ENCODE results near the gene ZNF598.

The ZNF598 gene

DNA sequence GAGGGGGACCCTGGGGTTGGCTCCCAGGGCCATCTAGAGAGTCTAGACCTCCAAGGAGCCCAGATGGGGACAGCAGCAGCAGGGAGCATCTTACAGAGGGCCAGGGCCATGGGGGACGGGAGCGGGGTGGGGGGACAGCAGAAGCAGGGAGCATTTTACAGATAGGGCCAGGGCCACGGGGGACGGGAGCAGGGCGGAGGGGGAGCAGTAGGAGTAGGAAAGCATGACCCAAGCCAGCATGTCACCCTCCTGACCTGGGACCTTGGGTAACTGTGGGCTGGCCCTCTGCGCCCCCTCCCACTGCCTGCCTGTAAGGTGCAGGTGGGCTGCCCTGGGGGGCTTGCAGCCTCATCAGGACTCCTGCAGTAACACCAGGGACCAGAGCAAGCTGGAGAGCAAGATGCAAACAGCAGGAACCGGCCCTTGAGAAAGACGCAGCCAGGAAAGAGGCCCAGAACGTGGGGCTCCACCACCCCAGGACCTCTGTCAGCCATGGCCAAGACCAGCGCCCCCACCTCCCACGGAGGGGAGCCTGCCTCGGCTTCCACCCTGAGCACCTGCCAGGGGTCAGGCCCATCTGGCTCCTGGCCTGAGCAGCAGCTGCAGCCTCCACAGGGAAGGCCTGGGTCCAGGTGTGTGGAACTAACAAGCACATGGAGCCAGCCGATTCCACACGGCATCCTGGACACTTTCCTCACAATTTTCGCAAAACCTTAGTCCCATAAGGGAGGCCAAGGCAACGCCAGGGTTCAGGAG is 2.4 kb downstream of the ZNF598 start:
- peak overlapping the region; percentile 83 for H3K4me3 Mint-ChIP-seq
- H3K9me3 Mint-ChIP-seq = no peaks in the 10 kb centered on the region
- TF ChIP-seq, protein P1, sequence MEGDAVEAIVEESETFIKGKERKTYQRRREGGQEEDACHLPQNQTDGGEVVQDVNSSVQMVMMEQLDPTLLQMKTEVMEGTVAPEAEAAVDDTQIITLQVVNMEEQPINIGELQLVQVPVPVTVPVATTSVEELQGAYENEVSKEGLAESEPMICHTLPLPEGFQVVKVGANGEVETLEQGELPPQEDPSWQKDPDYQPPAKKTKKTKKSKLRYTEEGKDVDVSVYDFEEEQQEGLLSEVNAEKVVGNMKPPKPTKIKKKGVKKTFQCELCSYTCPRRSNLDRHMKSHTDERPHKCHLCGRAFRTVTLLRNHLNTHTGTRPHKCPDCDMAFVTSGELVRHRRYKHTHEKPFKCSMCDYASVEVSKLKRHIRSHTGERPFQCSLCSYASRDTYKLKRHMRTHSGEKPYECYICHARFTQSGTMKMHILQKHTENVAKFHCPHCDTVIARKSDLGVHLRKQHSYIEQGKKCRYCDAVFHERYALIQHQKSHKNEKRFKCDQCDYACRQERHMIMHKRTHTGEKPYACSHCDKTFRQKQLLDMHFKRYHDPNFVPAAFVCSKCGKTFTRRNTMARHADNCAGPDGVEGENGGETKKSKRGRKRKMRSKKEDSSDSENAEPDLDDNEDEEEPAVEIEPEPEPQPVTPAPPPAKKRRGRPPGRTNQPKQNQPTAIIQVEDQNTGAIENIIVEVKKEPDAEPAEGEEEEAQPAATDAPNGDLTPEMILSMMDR (IDR thresholded peaks at IDR 0.05) = no peak
- H3K27me3 Mint-ChIP-seq (ENCODE audit: low read depth, poor library complexity) = no peaks in the 10 kb centered on the region
- H3K4me1 Mint-ChIP-seq = peaks cover 53% of the 10 kb centered on the region
- H3K36me3 Mint-ChIP-seq (ENCODE audit: low read depth) = peaks cover 3% of the 10 kb centered on the region
- no peak for DNase-seq
- H3K27ac Mint-ChIP-seq = no peak overlapping the region

DNA sequence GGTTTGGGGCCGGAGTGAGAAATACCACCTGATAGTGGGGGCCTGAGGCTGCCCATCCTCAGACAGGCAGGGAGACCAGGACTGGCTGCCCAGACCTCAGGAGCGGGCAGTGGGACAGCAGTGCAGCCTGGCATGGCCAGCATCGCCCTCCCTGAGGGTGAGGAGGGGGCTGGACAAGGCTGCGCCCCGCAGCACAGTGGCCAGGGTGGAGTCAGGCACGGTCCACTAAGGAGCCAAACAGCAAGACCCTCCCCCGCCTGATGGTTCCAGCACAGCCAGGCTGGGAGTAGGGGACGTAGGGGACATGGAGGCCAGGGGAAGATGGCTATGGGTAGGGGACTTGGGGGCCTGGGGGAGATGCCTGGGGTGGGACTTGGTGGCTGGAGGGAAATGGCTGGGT is 3.3 kb downstream of the ZNF598 start:
- Mint-ChIP-seq H3K27ac (peak overlapping the region; percentile 66), H3K4me1 (peaks cover 53% of the 10 kb centered on the region), H3K4me3 (peak overlapping the region; percentile 50), H3K36me3 (ENCODE audit: low read depth) (peaks cover 5% of the 10 kb centered on the region), H3K9me3 (no peaks in the 10 kb centered on the region), H3K27me3 (ENCODE audit: low read depth, poor library complexity) (no peaks in the 10 kb centered on the region)
- no peak for DNase-seq
- TF ChIP-seq, protein P1 (IDR thresholded peaks at IDR 0.05) = no peak

DNA sequence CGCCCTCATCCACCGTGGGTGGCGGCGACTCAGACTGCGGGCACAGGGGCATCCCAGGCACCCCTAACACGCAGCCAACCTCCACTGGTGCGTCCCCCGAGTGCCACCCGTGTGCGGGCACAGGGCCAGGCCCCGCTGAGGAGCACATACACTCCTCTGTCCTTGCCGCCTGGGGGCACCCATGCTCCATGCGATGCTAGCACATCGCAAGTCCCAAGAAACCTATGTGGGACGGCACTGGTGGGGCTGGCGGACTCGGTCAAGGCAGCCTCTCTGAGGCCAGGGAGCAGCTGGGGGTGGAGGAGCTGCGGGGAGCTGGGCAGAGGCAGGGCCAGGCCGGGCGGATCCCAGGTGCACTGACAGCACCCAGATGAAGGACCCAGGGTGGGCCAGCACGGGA is 4.0 kb downstream of the ZNF598 start:
- H3K9me3 Mint-ChIP-seq = no peaks in the 10 kb centered on the region
- H3K4me3 Mint-ChIP-seq = no peak overlapping the region
- peaks cover 10% of the 10 kb centered on the region for H3K36me3 Mint-ChIP-seq (ENCODE audit: low read depth)
- no peaks in the 10 kb centered on the region for H3K27me3 Mint-ChIP-seq (ENCODE audit: low read depth, poor library complexity)
- peaks cover 53% of the 10 kb centered on the region for H3K4me1 Mint-ChIP-seq
- TF ChIP-seq, protein P1 (IDR thresholded peaks at IDR 0.05) = no peak
- H3K27ac Mint-ChIP-seq = no peak overlapping the region
- DNase-seq = no peak

DNA sequence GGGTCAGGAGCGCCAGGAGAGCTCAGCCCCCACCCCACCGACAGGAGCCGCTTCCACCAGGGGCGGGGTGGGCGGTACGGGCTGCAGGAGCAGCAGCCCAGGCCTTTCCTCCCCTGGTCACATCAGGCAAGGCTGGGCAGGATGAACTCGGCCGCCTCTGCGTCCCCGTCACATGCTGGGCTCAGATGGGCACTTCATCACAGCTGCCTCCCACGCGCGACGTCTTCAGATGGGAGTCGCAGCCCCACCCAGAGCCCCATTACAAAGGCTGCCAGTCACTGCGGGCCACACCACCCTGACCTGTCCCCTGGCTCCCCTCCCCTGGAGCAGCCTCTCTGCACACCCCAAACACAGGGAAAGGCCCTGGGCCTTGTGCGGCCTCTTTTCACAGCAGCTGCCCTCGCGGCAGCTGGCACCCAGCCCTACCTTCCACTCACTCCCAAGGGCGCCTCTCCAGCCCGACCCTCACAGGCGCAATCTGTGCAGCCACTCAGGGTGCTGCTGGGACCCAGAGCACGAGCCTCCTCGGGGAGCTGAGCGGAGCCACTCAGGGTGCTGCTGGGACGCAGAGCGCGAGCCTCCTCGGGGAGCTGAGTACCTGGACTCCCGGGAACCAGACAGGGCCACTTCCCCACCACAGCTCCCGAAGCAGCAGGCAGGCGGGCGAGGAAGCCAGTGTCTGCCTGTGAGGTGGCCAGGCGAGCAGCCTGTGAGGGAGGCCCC is 4.7 kb downstream of the ZNF598 start:
- TF ChIP-seq, protein P1 (IDR thresholded peaks at IDR 0.05) = no peak
- no peaks in the 10 kb centered on the region for H3K9me3 Mint-ChIP-seq
- peaks cover 10% of the 10 kb centered on the region for H3K36me3 Mint-ChIP-seq (ENCODE audit: low read depth)
- no peak overlapping the region for H3K4me3 Mint-ChIP-seq
- no peak for DNase-seq
- no peaks in the 10 kb centered on the region for H3K27me3 Mint-ChIP-seq (ENCODE audit: low read depth, poor library complexity)
- peaks cover 46% of the 10 kb centered on the region for H3K4me1 Mint-ChIP-seq
- H3K27ac Mint-ChIP-seq = no peak overlapping the region

DNA sequence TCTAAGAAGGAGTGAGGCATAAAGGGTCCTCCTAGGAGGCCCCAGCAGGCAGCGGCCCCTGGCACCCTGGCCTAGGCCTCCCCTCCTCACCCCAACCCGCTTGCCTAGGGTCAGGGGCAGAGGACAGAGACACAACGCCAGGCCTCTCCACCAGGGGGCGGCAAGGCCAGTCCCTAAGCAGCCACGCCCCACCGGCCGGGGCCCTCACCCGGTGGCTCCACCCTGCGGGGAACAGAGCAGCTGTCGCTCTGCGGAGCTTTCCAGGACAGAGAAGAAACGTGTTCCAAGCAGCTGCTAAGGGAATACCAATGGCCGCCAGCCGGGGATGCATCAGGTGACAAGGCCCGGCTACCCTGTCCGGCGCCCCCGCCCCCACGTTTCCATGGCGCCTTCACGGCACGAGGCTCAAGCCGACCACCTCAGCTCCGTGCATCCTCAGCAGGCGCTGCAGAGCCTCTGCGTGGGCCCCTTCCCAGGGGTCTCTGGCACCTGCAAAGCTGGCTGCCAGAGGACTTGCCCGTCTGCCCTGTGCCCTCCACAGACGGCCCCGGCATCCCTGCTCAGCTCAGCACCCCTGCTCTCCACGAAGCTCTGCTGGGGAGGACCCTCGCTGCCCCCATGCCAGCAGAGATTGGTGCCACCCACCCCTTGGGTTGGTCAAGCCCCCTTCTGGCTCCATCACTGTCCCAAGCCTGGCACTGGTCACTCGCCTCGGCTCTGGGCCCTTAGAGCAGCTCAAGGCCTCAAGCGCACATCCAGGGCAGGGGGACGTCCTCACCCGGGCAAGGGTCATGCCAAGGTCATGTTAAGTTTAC is 5.6 kb downstream of the ZNF598 start:
- peaks cover 10% of the 10 kb centered on the region for H3K36me3 Mint-ChIP-seq (ENCODE audit: low read depth)
- DNase-seq = peak; percentile 98
- no peak overlapping the region for H3K27ac Mint-ChIP-seq
- H3K4me1 Mint-ChIP-seq = peaks cover 45% of the 10 kb centered on the region
- H3K9me3 Mint-ChIP-seq = no peaks in the 10 kb centered on the region
- TF ChIP-seq, protein P1 (IDR thresholded peaks at IDR 0.05) = peak; percentile 94
- H3K27me3 Mint-ChIP-seq (ENCODE audit: low read depth, poor library complexity) = no peaks in the 10 kb centered on the region
- no peak overlapping the region for H3K4me3 Mint-ChIP-seq

All from nephron progenitor cell (in vitro differentiated cells).